H9 (cell line): Measurements from ENCODE around the gene FAF1. TPM values are rescaled to one million over a fixed set of nuclear protein-coding genes. Genes with fewer than 3 reads are reported as not detected.

Experiments used
- DNase-seq: peaks from one replicate; pipeline ENCODE4 v3.0.0-alpha.2; 2017
- H2AFZ ChIP-seq: one replicate; pipeline ENCODE4 v1.6.1; 2013; ENCODE audit warnings: mild to moderate bottlenecking, low read length, control low read depth, moderate library complexity
- H2AK5ac ChIP-seq: 2 replicates; pipeline ENCODE4 v1.6.1; 2013; ENCODE audit warnings: low read length, control low read depth, mixed read lengths; ENCODE audit not compliant: insufficient read length
- H2BK120ac ChIP-seq: one replicate; pipeline ENCODE4 v1.6.1; 2013; ENCODE audit warnings: low read depth, mild to moderate bottlenecking, low read length, control low read depth, inconsistent platforms; ENCODE audit not compliant: poor library complexity, severe bottlenecking
- H2BK12ac ChIP-seq: 2 replicates; pipeline ENCODE4 v1.6.1; 2013; ENCODE audit warnings: low read length, control low read depth, mixed read lengths, low read depth; ENCODE audit not compliant: insufficient read length
- H2BK15ac ChIP-seq: 2 replicates; pipeline ENCODE4 v1.6.1; 2013; ENCODE audit warnings: low read depth, low read length, control low read depth
- H2BK20ac ChIP-seq: one replicate; pipeline ENCODE4 v1.6.1; 2013; ENCODE audit warnings: low read depth, mild to moderate bottlenecking, low read length, control low read depth, inconsistent platforms; ENCODE audit not compliant: poor library complexity, severe bottlenecking
- H2BK5ac ChIP-seq: 2 replicates; pipeline ENCODE4 v1.6.1; 2013; ENCODE audit warnings: low read length, control low read depth, mixed read lengths; ENCODE audit not compliant: insufficient read length
- H3K14ac ChIP-seq: 2 replicates; pipeline ENCODE4 v1.6.1; 2013; ENCODE audit warnings: low read length, control low read depth; ENCODE audit not compliant: insufficient read depth
- H3K18ac ChIP-seq: 2 replicates; pipeline ENCODE4 v1.6.1; 2013; ENCODE audit warnings: low read depth, mild to moderate bottlenecking, mixed read lengths, low read length, control low read depth; ENCODE audit not compliant: insufficient read length
- H3K23ac ChIP-seq: 2 replicates; pipeline ENCODE4 v1.6.1; 2013; ENCODE audit warnings: low read length, control low read depth, mixed read lengths, low read depth; ENCODE audit not compliant: insufficient read length
- H3K23me2 ChIP-seq: 2 replicates; pipeline ENCODE4 v1.6.1; 2013; ENCODE audit warnings: low read depth, mild to moderate bottlenecking, mixed read lengths, low read length, control low read depth; ENCODE audit not compliant: insufficient read length, poor library complexity, severe bottlenecking
- H3K27ac ChIP-seq: 2 replicates; pipeline ENCODE4 v1.5.1; 2013; ENCODE audit warnings: low read length, control low read depth, mixed read lengths, low read depth; ENCODE audit not compliant: insufficient read length
- H3K27me3 ChIP-seq: 2 replicates; pipeline ENCODE4 v1.6.1; 2013; ENCODE audit warnings: low read length, control low read depth, inconsistent platforms; ENCODE audit not compliant: insufficient read depth
- H3K4ac ChIP-seq: 2 replicates; pipeline ENCODE4 v1.6.1; 2013; ENCODE audit warnings: low read depth, mild to moderate bottlenecking, control low read depth, inconsistent platforms, low read length, moderate library complexity
- H3K4me1 ChIP-seq: 2 replicates; pipeline ENCODE4 v1.6.1; 2013; ENCODE audit warnings: low read length, control low read depth, inconsistent platforms; ENCODE audit not compliant: insufficient read depth
- H3K4me2 ChIP-seq: 2 replicates; pipeline ENCODE4 v1.6.1; 2013; ENCODE audit warnings: low read length, control low read depth, mixed read lengths; ENCODE audit not compliant: insufficient read length, insufficient read depth
- H3K56ac ChIP-seq: 2 replicates; pipeline ENCODE4 v1.6.1; 2013; ENCODE audit warnings: low read depth, mild to moderate bottlenecking, mixed read lengths, low read length, control low read depth; ENCODE audit not compliant: insufficient read length
- H3K79me1 ChIP-seq: 2 replicates; pipeline ENCODE4 v1.6.1; 2013; ENCODE audit warnings: low read depth, mild to moderate bottlenecking, moderate library complexity, low read length, control low read depth, inconsistent platforms; ENCODE audit not compliant: insufficient read depth, poor library complexity, severe bottlenecking
- H3K79me2 ChIP-seq: 2 replicates; pipeline ENCODE4 v1.6.1; 2013; ENCODE audit warnings: low read length, control low read depth, inconsistent platforms; ENCODE audit not compliant: insufficient read depth
- H3K9ac ChIP-seq: 2 replicates; pipeline ENCODE4 v1.6.1; 2013; ENCODE audit warnings: low read length, control low read depth, mixed read lengths; ENCODE audit not compliant: insufficient read length; ENCODE audit errors: extremely low read depth
- H3K9me3 ChIP-seq: one replicate; pipeline ENCODE4 v1.6.1; 2013; ENCODE audit warnings: low read depth, low read length, inconsistent platforms; ENCODE audit not compliant: control insufficient read depth
- H3T11ph ChIP-seq: one replicate; pipeline ENCODE4 v1.6.1; 2013; ENCODE audit warnings: mild to moderate bottlenecking, low read length, control low read depth, inconsistent platforms
- H4K20me1 ChIP-seq: one replicate; pipeline ENCODE4 v1.6.1; 2013; ENCODE audit not compliant: control insufficient read depth, insufficient read length, insufficient read depth
- H4K5ac ChIP-seq: 2 replicates; pipeline ENCODE4 v1.6.1; 2013; ENCODE audit warnings: low read depth, mild to moderate bottlenecking, mixed read lengths, low read length, control low read depth; ENCODE audit not compliant: insufficient read length
- H4K8ac ChIP-seq: replicated peaks from 2 replicates; pipeline ENCODE4 v1.6.1; 2013; ENCODE audit warnings: low read length, control low read depth, mixed read lengths, low read depth; ENCODE audit not compliant: insufficient read length
- H4K91ac ChIP-seq: 2 replicates; pipeline ENCODE4 v1.6.1; 2013; ENCODE audit warnings: low read depth, mild to moderate bottlenecking, moderate library complexity, mixed read lengths, low read length, control low read depth; ENCODE audit not compliant: insufficient read length
- H3K27ac Mint-ChIP-seq, 3 experiments: 2 replicates in 2 of 3; 3 replicates in 1 of 3; pipeline ENCODE4 v1.8.0; 2020 to 2021; ENCODE audit warnings: mixed read lengths in 3 of 3, mild to moderate bottlenecking in 1 of 3, moderate library complexity in 1 of 3
- H3K27me3 Mint-ChIP-seq: 2 replicates; pipeline ENCODE4 v1.8.0; 2021; ENCODE audit warnings: low read depth, mild to moderate bottlenecking, moderate library complexity, mixed read lengths
- H3K36me3 Mint-ChIP-seq, 3 experiments: 2 replicates in 2 of 3; 3 replicates in 1 of 3; pipeline ENCODE4 v1.8.0; 2020 to 2021; ENCODE audit warnings: low read depth in 3 of 3, mixed read lengths in 3 of 3; ENCODE audit not compliant: insufficient read depth in 1 of 3
- H3K4me1 Mint-ChIP-seq, 2 experiments: 2 replicates each; pipeline ENCODE4 v1.8.0; 2020; ENCODE audit warnings: mixed read lengths in 2 of 2
- H3K4me3 Mint-ChIP-seq, 2 experiments: 2 replicates in 1 of 2; 3 replicates in 1 of 2; pipeline ENCODE4 v1.8.0; 2020 to 2021; ENCODE audit warnings: mild to moderate bottlenecking in 2 of 2, mixed read lengths in 2 of 2, moderate library complexity in 1 of 2
- H3K9me3 Mint-ChIP-seq, 2 experiments: 2 replicates in 1 of 2; 3 replicates in 1 of 2; pipeline ENCODE4 v1.8.0; 2020; ENCODE audit warnings: mild to moderate bottlenecking in 2 of 2, mixed read lengths in 2 of 2, moderate library complexity in 1 of 2
- CTCF ChIP-seq: fragments of 200-600 bp; sonication (generic); conservative IDR thresholded peaks from 3 replicates; pipeline ENCODE4 v1.8.0; 2021; ENCODE audit warnings: antibody characterized with exemption, mild to moderate bottlenecking
- WGBS: extraction: QIAGEN DNeasy Blood & Tissue Kit; methylation state at CpG from one replicate; pipeline ENCODE4 v1.1.7; 2013; ENCODE audit warnings: missing lambda C conversion rate, low lambda C conversion rate, mixed read lengths; ENCODE audit not compliant: insufficient read length; ENCODE audit errors: extremely low coverage; 5-methylcytosine and 5-hydroxymethylcytosine counted together
- total RNA-seq: library from RNA; stranded (reverse); gene quantifications from 2 replicates; pipeline ENCODE4 v1.2.1, GENCODE V29; 2021

The FAF1 gene
- total RNA-seq, 1 experiment from 2014 or later: 60.8 TPM

GRCh38 chr1:50976111-50976889 lies 16.2 kb upstream of the FAF1 start:
- Histone ChIP-seq H3K4me2 (peak overlapping the region; percentile 89), H3K9ac (no peak overlapping the region)
- H3K4me3 Mint-ChIP-seq: peak overlapping the region in 1 of 2 experiments; percentile 80; a peak in 3 of 5 replicates

More at GRCh38 chr1:50976111-50976889, 16.2 kb upstream of the FAF1 start:
- TF ChIP-seq CTCF: no peak
- no peaks in the 10 kb centered on the region; a peak in 1 of 7 replicates for H3K36me3 Mint-ChIP-seq
- H3K9me3 Mint-ChIP-seq: peaks cover 3% of the 10 kb centered on the region in 2 experiments; a peak in 1 of 5 replicates
- no peaks in the 10 kb centered on the region for H3K9me3 ChIP-seq
- WGBS: no CpG with 5 or more reads among the region's 19 CpGs
- no peak overlapping the region for H3K14ac ChIP-seq
- no peaks in the 10 kb centered on the region for H3K79me1 ChIP-seq
- no peak overlapping the region for H4K91ac ChIP-seq
- H3K79me2 ChIP-seq: no peaks in the 10 kb centered on the region
- H4K5ac ChIP-seq: no peak overlapping the region
- no peak overlapping the region for H2BK15ac ChIP-seq
- H3K27me3 Mint-ChIP-seq: peaks cover 96% of the 10 kb centered on the region
- no peak overlapping the region for H4K8ac ChIP-seq
- no peak overlapping the region for H2BK12ac ChIP-seq
- no peak overlapping the region for H3K27ac ChIP-seq
- H2BK120ac ChIP-seq: no peak overlapping the region
- peaks cover 6% of the 10 kb centered on the region for H3K23me2 ChIP-seq
- H3K18ac ChIP-seq: no peak overlapping the region
- H4K20me1 ChIP-seq: no peaks in the 10 kb centered on the region
- H3K4ac ChIP-seq: no peak overlapping the region
- DNase-seq: peak; percentile 41
- H3K56ac ChIP-seq: no peak overlapping the region
- 0 out of 2 replicates have a peak, but pooled peaks cover 2% of the 10 kb centered on the region for H3K4me1 ChIP-seq
- no peak overlapping the region for H2BK20ac ChIP-seq
- no peak overlapping the region for H2AK5ac ChIP-seq
- no peak overlapping the region for H3T11ph ChIP-seq
- H2BK5ac ChIP-seq: no peak overlapping the region
- no peak overlapping the region for H2AFZ ChIP-seq
- H3K4me1 Mint-ChIP-seq: peaks cover 21 to 29% of the 10 kb centered on the region in 2 experiments
- H3K23ac ChIP-seq: no peak overlapping the region
- no peak overlapping the region for H3K27ac Mint-ChIP-seq
- peaks cover 53% of the 10 kb centered on the region for H3K27me3 ChIP-seq
